Osteocyte (in vitro differentiated cells): Measurements from ENCODE around the gene MAML2. TPM values are rescaled to one million over a fixed set of nuclear protein-coding genes. Genes with fewer than 3 reads are reported as not detected.

Source experiments
- DNase-seq: peaks from one replicate; pipeline ENCODE4 v3.0.0; 2021; ENCODE audit warnings: mixed read lengths; ENCODE audit not compliant: unreplicated experiment; ENCODE audit errors: extremely low spot score
- H3K27ac Mint-ChIP-seq: one replicate; pipeline ENCODE4 v1.8.0; 2021; ENCODE audit warnings: mild to moderate bottlenecking, mixed read lengths; ENCODE audit not compliant: unreplicated experiment
- H3K27me3 Mint-ChIP-seq: one replicate; pipeline ENCODE4 v1.8.0; 2021; ENCODE audit warnings: mixed read lengths; ENCODE audit not compliant: unreplicated experiment
- H3K36me3 Mint-ChIP-seq: one replicate; pipeline ENCODE4 v1.8.0; 2021; ENCODE audit warnings: mixed read lengths; ENCODE audit not compliant: unreplicated experiment
- H3K4me1 Mint-ChIP-seq: one replicate; pipeline ENCODE4 v1.8.0; 2021; ENCODE audit warnings: mixed read lengths; ENCODE audit not compliant: unreplicated experiment
- H3K4me3 Mint-ChIP-seq: one replicate; pipeline ENCODE4 v1.8.0; 2021; ENCODE audit warnings: mild to moderate bottlenecking, moderate library complexity, mixed read lengths; ENCODE audit not compliant: unreplicated experiment
- H3K9me3 Mint-ChIP-seq: one replicate; pipeline ENCODE4 v1.8.0; 2021; ENCODE audit warnings: mixed read lengths; ENCODE audit not compliant: unreplicated experiment
- total RNA-seq: library from RNA; stranded (reverse); gene quantifications from 2 replicates; pipeline ENCODE4 v1.2.1, GENCODE V29; 2021
- TF ChIP-seq, protein P1 (sequence below): fragments of 200-600 bp; sonication (generic); IDR thresholded peaks from 2 replicates; pipeline ENCODE4 v1.5.0; 2021; ENCODE audit warnings: antibody characterized with exemption, mild to moderate bottlenecking, moderate library complexity

MAML2 gene
- total RNA-seq, 1 donor from 2014 or later: 29.3 TPM

DNA sequence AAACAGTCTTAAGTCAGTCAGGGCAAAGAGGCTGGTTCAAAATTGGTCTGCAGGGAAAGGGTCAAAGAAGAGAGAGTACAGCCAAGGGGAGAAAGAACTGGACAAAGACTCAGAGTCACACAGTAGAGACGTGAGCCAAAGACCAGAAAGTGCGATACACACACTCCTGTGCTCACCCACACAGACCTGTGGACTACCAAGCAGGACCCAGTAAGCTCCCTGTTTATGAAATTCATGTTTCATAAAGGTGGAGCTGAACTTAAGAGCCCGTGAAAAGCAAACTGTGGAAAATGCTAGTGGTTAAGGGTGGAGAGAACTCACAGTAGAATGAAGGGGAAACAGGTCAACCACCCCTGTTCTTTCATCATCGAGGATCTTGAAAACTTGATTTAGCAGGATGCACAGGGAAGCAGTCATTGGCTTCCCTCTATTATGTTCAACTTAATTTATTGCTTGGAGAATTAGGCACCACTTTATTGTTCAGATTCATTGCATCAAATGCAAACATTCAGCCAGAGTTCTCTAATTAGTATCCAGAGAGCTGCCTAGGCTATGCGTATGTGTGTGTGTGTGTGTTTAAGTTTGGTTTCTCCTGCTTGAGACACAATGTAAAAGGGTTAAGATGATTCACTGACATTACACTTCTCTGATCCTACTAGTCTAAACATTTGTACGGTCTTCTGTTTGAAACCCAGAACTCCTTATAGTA is 258.2 kb downstream of the MAML2 start:
- Mint-ChIP-seq H3K36me3 (peaks cover 3% of the 10 kb centered on the region), H3K27me3 (no peaks in the 10 kb centered on the region), H3K9me3 (no peaks in the 10 kb centered on the region), H3K4me3 (no peak overlapping the region), H3K4me1 (peaks cover 16% of the 10 kb centered on the region), H3K27ac (no peak overlapping the region)
- TF ChIP-seq, protein P1, sequence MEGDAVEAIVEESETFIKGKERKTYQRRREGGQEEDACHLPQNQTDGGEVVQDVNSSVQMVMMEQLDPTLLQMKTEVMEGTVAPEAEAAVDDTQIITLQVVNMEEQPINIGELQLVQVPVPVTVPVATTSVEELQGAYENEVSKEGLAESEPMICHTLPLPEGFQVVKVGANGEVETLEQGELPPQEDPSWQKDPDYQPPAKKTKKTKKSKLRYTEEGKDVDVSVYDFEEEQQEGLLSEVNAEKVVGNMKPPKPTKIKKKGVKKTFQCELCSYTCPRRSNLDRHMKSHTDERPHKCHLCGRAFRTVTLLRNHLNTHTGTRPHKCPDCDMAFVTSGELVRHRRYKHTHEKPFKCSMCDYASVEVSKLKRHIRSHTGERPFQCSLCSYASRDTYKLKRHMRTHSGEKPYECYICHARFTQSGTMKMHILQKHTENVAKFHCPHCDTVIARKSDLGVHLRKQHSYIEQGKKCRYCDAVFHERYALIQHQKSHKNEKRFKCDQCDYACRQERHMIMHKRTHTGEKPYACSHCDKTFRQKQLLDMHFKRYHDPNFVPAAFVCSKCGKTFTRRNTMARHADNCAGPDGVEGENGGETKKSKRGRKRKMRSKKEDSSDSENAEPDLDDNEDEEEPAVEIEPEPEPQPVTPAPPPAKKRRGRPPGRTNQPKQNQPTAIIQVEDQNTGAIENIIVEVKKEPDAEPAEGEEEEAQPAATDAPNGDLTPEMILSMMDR: no peak
- DNase-seq: no peak

GRCh38 chr11:96082936-96083335 is 260.1 kb downstream of the MAML2 start:
- TF ChIP-seq, protein P1: no peak
- H3K27me3 Mint-ChIP-seq: no peaks in the 10 kb centered on the region
- H3K4me3 Mint-ChIP-seq: no peak overlapping the region
- peaks cover 3% of the 10 kb centered on the region for H3K4me1 Mint-ChIP-seq
- DNase-seq: no peak
- H3K36me3 Mint-ChIP-seq: peaks cover 3% of the 10 kb centered on the region
- H3K9me3 Mint-ChIP-seq: no peaks in the 10 kb centered on the region
- H3K27ac Mint-ChIP-seq: no peak overlapping the region

DNA sequence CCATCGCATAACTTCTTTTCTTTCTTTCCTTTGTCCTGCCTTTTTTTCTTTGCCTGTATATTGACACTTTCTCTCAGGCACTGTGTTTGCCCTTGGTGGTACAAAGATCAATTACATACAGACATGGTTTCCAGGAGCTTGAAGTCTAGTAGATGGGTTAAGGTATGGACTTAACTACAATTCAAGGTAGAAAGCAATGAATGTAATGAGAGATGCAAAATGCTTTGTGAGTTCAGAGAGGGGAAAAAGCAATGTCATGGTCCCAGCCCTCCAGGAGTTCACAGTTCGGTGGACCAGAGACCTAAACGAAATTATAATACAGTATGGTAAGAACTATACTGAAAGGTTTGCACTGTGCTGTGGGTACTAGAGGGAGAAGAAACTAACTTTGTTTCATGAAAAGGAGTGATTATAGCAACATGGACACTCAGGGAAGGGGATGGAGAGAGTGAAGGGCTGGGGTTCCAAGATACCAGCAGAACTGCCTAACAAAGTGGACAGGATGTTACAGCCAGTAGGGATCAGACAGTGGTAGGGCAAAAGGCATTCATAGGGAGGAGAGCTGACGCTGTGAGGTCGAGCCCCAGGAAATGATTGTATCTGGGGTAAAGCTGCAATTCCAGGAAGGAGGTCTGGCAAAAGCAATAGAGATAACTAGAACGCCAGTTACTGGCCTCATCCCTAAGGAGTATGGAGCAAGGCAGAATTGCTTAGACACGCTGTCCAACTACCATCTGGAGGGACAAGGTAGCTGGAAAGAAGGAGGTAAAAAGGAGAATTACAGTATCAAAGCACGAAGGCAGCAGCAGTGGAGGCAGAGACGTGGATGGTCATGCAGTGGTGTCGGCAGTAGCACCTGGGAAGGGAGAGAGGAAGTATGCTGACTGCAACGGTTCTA is 260.7 kb downstream of the MAML2 start:
- H3K27ac Mint-ChIP-seq: no peak overlapping the region
- H3K9me3 Mint-ChIP-seq: no peaks in the 10 kb centered on the region
- no peak overlapping the region for H3K4me3 Mint-ChIP-seq
- no peak for DNase-seq
- TF ChIP-seq, protein P1: no peak
- H3K4me1 Mint-ChIP-seq: peaks cover 8% of the 10 kb centered on the region
- H3K27me3 Mint-ChIP-seq: no peaks in the 10 kb centered on the region
- H3K36me3 Mint-ChIP-seq: no peaks in the 10 kb centered on the region

GRCh38 chr11:96081561-96081960 is 261.4 kb downstream of the MAML2 start:
- no peak for DNase-seq
- H3K4me3 Mint-ChIP-seq: no peak overlapping the region
- no peak overlapping the region for H3K27ac Mint-ChIP-seq
- no peaks in the 10 kb centered on the region for H3K27me3 Mint-ChIP-seq
- H3K9me3 Mint-ChIP-seq: no peaks in the 10 kb centered on the region
- no peaks in the 10 kb centered on the region for H3K36me3 Mint-ChIP-seq
- TF ChIP-seq, protein P1: no peak
- H3K4me1 Mint-ChIP-seq: peaks cover 15% of the 10 kb centered on the region

DNA sequence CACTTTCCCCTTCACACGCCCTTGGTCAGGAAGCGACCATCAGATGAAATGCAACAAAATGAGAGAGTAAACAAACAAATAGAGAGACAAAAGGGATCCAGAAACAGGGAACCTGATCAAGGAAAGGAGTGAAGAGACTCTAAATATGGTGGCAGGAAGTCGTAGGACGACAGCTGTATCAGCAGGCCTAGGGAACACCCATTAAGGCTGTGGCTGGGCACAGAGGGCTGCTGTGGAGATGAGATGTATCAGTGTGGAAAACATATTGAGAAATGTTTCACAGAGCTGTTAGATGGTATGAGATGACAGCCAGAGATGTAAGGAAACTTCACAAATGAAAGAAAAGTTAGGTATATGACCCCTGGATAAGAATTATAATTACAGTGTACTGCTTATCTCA is 263.3 kb downstream of the MAML2 start:
- TF ChIP-seq, protein P1: no peak
- Mint-ChIP-seq H3K27me3 (no peaks in the 10 kb centered on the region), H3K9me3 (no peaks in the 10 kb centered on the region), H3K36me3 (no peaks in the 10 kb centered on the region), H3K4me3 (no peak overlapping the region), H3K27ac (no peak overlapping the region), H3K4me1 (peaks cover 33% of the 10 kb centered on the region)
- DNase-seq: no peak
